Neutrophil (primary cell): ENCODE results near the gene USH2A.

ENCODE experiments used
- H3K27ac ChIP-seq: fragments of 200-600 bp; sonication (generic); 2 replicates; pipeline ENCODE4 v1.5.1; 2016; ENCODE audit warnings: mild to moderate bottlenecking, moderate library complexity
- H3K27me3 ChIP-seq: fragments of 200-600 bp; sonication (generic); 2 replicates; pipeline ENCODE4 v1.6.0; 2016; ENCODE audit warnings: mild to moderate bottlenecking
- H3K36me3 ChIP-seq: fragments of 200-600 bp; sonication (generic); 2 replicates; pipeline ENCODE4 v1.5.1; 2017
- H3K4me1 ChIP-seq, 2 experiments: fragments of 200-600 bp in 1 of 2; sonication (generic) in 1 of 2; 1 replicate in 1 of 2; 2 replicates in 1 of 2; pipeline versions ENCODE4 v1.5.1 to v1.6.1; 2013 to 2016; ENCODE audit warnings: low read depth in 1 of 2, low read length in 1 of 2, mild to moderate bottlenecking in 1 of 2, moderate library complexity in 1 of 2; ENCODE audit not compliant: control insufficient read depth in 1 of 2, insufficient read depth in 1 of 2
- H3K4me3 ChIP-seq, 2 experiments: fragments of 200-600 bp in 1 of 2; sonication (generic) in 1 of 2; 1 replicate in 1 of 2; 2 replicates in 1 of 2; pipeline ENCODE4 v1.5.1; 2013 to 2016; ENCODE audit warnings: low read depth in 1 of 2, low read length in 1 of 2, mild to moderate bottlenecking in 1 of 2, moderate library complexity in 1 of 2
- H3K9me3 ChIP-seq: fragments of 200-600 bp; sonication (generic); 2 replicates; pipeline ENCODE4 v1.5.1; 2016
- TF ChIP-seq, protein P1 (sequence below): fragments of 200-600 bp; sonication (generic); IDR thresholded peaks from 2 replicates; pipeline ENCODE4 v1.5.1; 2016; ENCODE audit warnings: antibody characterized with exemption

USH2A gene

DNA sequence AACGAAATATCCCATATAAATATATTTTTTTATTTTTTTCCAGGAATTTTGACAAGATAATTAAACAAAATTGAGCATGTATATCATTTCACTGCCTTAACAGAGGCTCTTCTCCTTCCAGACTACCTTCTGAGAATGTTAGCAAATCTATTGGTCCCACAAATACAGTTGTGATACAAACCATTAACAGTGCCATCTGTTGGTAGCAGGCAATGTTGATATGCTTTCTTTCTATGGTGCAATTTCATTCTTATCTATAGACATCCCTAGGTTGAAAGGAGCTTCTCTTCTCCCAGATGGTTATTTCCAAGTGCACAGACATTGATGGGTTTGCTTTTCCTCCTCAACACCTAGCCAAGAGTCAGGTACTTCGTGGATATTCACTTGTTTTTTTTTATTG lies 303.6 kb downstream of the USH2A start:
- H3K4me1 ChIP-seq = no peaks in the 10 kb centered on the region
- TF ChIP-seq, protein P1, sequence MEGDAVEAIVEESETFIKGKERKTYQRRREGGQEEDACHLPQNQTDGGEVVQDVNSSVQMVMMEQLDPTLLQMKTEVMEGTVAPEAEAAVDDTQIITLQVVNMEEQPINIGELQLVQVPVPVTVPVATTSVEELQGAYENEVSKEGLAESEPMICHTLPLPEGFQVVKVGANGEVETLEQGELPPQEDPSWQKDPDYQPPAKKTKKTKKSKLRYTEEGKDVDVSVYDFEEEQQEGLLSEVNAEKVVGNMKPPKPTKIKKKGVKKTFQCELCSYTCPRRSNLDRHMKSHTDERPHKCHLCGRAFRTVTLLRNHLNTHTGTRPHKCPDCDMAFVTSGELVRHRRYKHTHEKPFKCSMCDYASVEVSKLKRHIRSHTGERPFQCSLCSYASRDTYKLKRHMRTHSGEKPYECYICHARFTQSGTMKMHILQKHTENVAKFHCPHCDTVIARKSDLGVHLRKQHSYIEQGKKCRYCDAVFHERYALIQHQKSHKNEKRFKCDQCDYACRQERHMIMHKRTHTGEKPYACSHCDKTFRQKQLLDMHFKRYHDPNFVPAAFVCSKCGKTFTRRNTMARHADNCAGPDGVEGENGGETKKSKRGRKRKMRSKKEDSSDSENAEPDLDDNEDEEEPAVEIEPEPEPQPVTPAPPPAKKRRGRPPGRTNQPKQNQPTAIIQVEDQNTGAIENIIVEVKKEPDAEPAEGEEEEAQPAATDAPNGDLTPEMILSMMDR = no peak
- H3K36me3 ChIP-seq = no peaks in the 10 kb centered on the region
- no peaks in the 10 kb centered on the region for H3K9me3 ChIP-seq
- H3K4me3 ChIP-seq = no peak overlapping the region
- no peak overlapping the region for H3K27ac ChIP-seq
- H3K27me3 ChIP-seq = no peaks in the 10 kb centered on the region

DNA sequence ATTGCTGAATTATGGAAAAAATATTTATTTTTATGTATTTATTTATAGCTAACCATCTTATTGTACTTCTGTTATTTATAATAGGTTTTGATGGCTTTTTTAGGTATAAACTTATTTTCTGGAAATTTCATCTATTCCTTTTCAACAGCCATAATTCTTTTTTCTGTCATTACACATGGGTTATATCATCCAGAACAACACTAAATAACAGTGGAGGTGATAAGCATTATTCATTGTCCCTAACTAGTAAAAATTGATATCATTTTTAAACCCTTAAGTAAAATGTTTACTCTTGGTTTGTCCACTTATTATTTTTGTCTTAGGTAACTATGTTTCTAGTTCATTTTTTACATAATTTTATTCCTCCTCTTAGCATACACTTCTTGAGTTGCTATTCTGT lies 309.1 kb downstream of the USH2A start:
- TF ChIP-seq, protein P1 = no peak
- no peaks in the 10 kb centered on the region for H3K36me3 ChIP-seq
- H3K9me3 ChIP-seq = no peaks in the 10 kb centered on the region
- no peaks in the 10 kb centered on the region for H3K27me3 ChIP-seq
- no peaks in the 10 kb centered on the region for H3K4me1 ChIP-seq
- H3K4me3 ChIP-seq = no peak overlapping the region
- H3K27ac ChIP-seq = no peak overlapping the region

DNA sequence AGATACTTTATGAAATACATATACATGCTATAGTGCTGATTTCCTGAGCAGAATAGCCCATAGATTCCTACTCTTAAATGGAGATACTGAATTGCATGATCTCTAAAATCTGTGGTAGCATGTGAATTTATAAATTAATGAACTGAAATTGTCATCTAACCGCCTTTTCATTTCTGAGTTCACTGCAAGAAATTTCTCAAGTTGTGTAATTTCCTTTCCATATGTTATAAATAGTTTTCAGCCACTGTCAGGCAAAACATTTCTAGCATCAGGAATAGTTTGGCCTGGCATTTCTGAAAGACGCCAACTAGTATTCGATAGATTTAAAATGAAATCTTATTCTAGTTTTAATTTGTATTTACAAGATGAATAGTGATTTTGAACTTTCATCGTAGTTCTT lies 310.1 kb downstream of the USH2A start:
- TF ChIP-seq, protein P1 = no peak
- Histone ChIP-seq H3K27me3 (no peaks in the 10 kb centered on the region), H3K4me3 (no peak overlapping the region), H3K4me1 (no peaks in the 10 kb centered on the region), H3K27ac (no peak overlapping the region), H3K9me3 (no peaks in the 10 kb centered on the region), H3K36me3 (no peaks in the 10 kb centered on the region)

DNA sequence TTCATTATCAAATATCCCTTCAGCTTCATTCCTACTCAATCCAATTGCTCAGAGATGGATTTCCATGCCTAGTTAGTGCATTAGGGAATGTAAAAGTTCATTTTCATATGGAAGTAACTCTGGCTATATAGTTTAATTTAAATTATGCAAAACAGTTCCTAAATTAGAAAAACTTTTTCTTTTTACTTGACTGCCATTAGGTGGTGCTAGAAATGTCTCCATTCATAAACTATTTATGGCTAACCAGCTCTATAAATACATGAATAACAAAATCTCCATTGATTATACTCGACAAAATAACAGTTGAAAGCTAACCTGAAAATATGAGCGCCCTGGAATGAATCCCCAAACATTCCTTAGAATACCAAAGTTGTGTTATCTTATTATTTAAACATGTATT lies 311.4 kb downstream of the USH2A start:
- H3K4me3 ChIP-seq = no peak overlapping the region
- TF ChIP-seq, protein P1 = no peak
- H3K36me3 ChIP-seq = no peaks in the 10 kb centered on the region
- no peaks in the 10 kb centered on the region for H3K9me3 ChIP-seq
- H3K4me1 ChIP-seq = no peaks in the 10 kb centered on the region
- no peak overlapping the region for H3K27ac ChIP-seq
- no peaks in the 10 kb centered on the region for H3K27me3 ChIP-seq

DNA sequence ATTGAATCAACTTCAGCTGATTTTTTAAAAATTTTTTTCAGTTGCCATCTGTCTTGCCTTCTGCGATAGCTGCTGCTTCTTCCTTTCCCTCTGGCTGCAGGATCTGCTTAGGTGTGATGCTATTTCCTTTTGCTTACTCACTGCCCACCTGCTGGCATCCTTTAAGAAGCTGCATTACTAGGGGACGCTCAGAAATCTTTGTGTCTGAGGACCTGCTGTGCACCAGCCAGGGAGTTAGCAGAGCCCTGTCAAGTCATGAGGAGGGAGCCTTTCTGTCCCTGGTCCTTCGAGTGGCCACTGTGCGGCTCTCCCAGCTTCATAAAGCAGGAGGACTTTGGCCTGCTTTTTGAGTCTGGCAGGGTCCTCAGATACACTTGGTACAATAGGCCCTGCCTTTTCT lies 327.8 kb downstream of the USH2A start:
- no peaks in the 10 kb centered on the region for H3K36me3 ChIP-seq

More for the DNA sequence above, 327.8 kb downstream of the USH2A start:
- no peaks in the 10 kb centered on the region for H3K27me3 ChIP-seq
- H3K4me3 ChIP-seq = no peak overlapping the region
- H3K9me3 ChIP-seq = no peaks in the 10 kb centered on the region
- TF ChIP-seq, protein P1 = no peak
- H3K27ac ChIP-seq = no peak overlapping the region
- H3K4me1 ChIP-seq = no peaks in the 10 kb centered on the region
